HepG2 (cell line): ENCODE measurements around the gene NINL. TPM values are rescaled to one million over a fixed set of nuclear protein-coding genes. Genes with fewer than 3 reads are reported as not detected.
A peak's percentile ranks its signal among the peaks of the same experiment; 100 is the strongest.

Source experiments
- BHLHE40 ChIP-seq: IDR thresholded peaks from 2 replicates; pipeline ENCODE4 v1.6.1; 2011; ENCODE audit warnings: low read length, improper control_type of control experiment
- CREM ChIP-seq, 2 experiments: sonication (generic) in 1 of 2; formaldehyde crosslinking in 1 of 2; IDR thresholded peaks; 2 replicates each; pipeline versions ENCODE4 v1.4.0 to v1.6.1; 2016 to 2020; ENCODE audit warnings: antibody characterized with exemption in 1 of 2, mild to moderate bottlenecking in 1 of 2, missing genetic modification reagents in 1 of 2
- DBP ChIP-seq: sonication (generic); formaldehyde crosslinking; IDR thresholded peaks from 2 replicates; pipeline ENCODE4 v1.4.0; 2020; ENCODE audit warnings: missing genetic modification reagents; ENCODE audit errors: not compliant biosample characterization
- EP300 ChIP-seq, 3 experiments: sonication (generic) in 1 of 3; formaldehyde crosslinking in 1 of 3; IDR thresholded peaks; 2 replicates each; pipeline versions ENCODE4 v1.5.1 to v1.6.1; 2011 to 2020; ENCODE audit warnings: low read depth in 2 of 3, low read length in 2 of 3, borderline replicate concordance in 1 of 3, improper control_type of control experiment in 1 of 3, mild to moderate bottlenecking in 1 of 3, missing genetic modification reagents in 1 of 3, moderate library complexity in 1 of 3
- FOXA3 ChIP-seq: IDR thresholded peaks from 2 replicates; pipeline ENCODE4 v1.6.1; 2016; ENCODE audit warnings: missing genetic modification reagents, missing compliant biosample characterization
- GLMP ChIP-seq: sonication (generic); formaldehyde crosslinking; IDR thresholded peaks from 2 replicates; pipeline ENCODE4 v1.9.0; 2021; ENCODE audit warnings: missing genetic modification reagents, mild to moderate bottlenecking, borderline replicate concordance
- GRHL1 ChIP-seq: sonication (generic); formaldehyde crosslinking; conservative IDR thresholded peaks from 2 replicates; pipeline ENCODE4 v1.8.0; 2022; ENCODE audit warnings: missing genetic modification reagents
- HNRNPH1 ChIP-seq: fragments of 200-400 bp; formaldehyde crosslinking; optimal IDR thresholded peaks from 2 replicates; pipeline ENCODE3; 2017; ENCODE audit warnings: mild to moderate bottlenecking, low read depth, low read length
- HNRNPL ChIP-seq: fragments of 200-400 bp; formaldehyde crosslinking; IDR thresholded peaks from 2 replicates; pipeline ENCODE4 v1.6.1; 2017; ENCODE audit warnings: mild to moderate bottlenecking, low read depth, low read length
- MED13 ChIP-seq: sonication (generic); formaldehyde crosslinking; IDR thresholded peaks from 2 replicates; pipeline ENCODE4 v1.5.0; 2020; ENCODE audit warnings: missing genetic modification reagents
- MLX ChIP-seq: IDR thresholded peaks from 2 replicates; pipeline ENCODE4 v1.6.1; 2016
- NFKB2 ChIP-seq: sonication (generic); formaldehyde crosslinking; IDR thresholded peaks from 2 replicates; pipeline ENCODE4 v1.4.0; 2020; ENCODE audit warnings: missing genetic modification reagents, borderline replicate concordance
- PHB2 ChIP-seq: fragments of 450-650 bp; IDR thresholded peaks from 2 replicates; pipeline ENCODE4 v1.6.1; 2018; ENCODE audit not compliant: partially characterized antibody
- SP140L ChIP-seq: sonication (generic); formaldehyde crosslinking; IDR thresholded peaks from 2 replicates; pipeline ENCODE4 v1.4.0; 2020; ENCODE audit warnings: missing genetic modification reagents, borderline replicate concordance
- TARDBP ChIP-seq: sonication (generic); formaldehyde crosslinking; IDR thresholded peaks from 2 replicates; pipeline ENCODE4 v1.8.0; 2022; ENCODE audit warnings: mild to moderate bottlenecking, missing genetic modification reagents
- TBP ChIP-seq: sonication (generic); formaldehyde crosslinking; IDR thresholded peaks from 2 replicates; pipeline ENCODE4 v1.5.0; 2020; ENCODE audit warnings: missing genetic modification reagents
- TEAD3 ChIP-seq: optimal IDR thresholded peaks from 2 replicates; pipeline ENCODE3; 2016; ENCODE audit warnings: borderline replicate concordance
- ZBTB38 ChIP-seq: sonication (generic); formaldehyde crosslinking; IDR thresholded peaks from 2 replicates; pipeline ENCODE4 v1.5.1; 2020; ENCODE audit warnings: mild to moderate bottlenecking, missing genetic modification reagents
- ZNF335 ChIP-seq: sonication (generic); formaldehyde crosslinking; IDR thresholded peaks from 2 replicates; pipeline ENCODE4 v1.4.0; 2020; ENCODE audit warnings: missing genetic modification reagents
- ZNF709 ChIP-seq: sonication (generic); formaldehyde crosslinking; IDR thresholded peaks from 2 replicates; pipeline ENCODE4 v1.5.0; 2020; ENCODE audit warnings: mild to moderate bottlenecking, missing genetic modification reagents
- ZNF816 ChIP-seq: sonication (generic); formaldehyde crosslinking; IDR thresholded peaks from 2 replicates; pipeline ENCODE4 v1.8.0; 2022; ENCODE audit warnings: missing genetic modification reagents, mild to moderate bottlenecking, borderline replicate concordance
- polyA plus RNA-seq, 8 experiments: library from polyadenylated mRNA; depleted of rRNA in 3 of 8; stranded (reverse) in 7 of 8; unstranded in 1 of 8; fragments of >200 nt; fragmentation: Illumina TruSeq in 4 of 8; extraction: Trizol in 4 of 8; gene quantifications; 2 replicates each; pipeline versions ENCODE4 v1.2.1 to v1.2.3, GENCODE V29; 2011 to 2016; ENCODE audit warnings: low read depth in 4 of 8, missing spikeins in 1 of 8, mixed read lengths in 1 of 8; ENCODE audit not compliant: insufficient read depth in 1 of 8
- total RNA-seq, 5 experiments: library from RNA; depleted of rRNA; stranded (reverse); fragments of >200 nt; fragmentation: Illumina TruSeq; extraction: Trizol; gene quantifications; 2 replicates each; pipeline ENCODE4 v1.2.3, GENCODE V29; 2016; ENCODE audit warnings: low read depth in 1 of 5

NINL gene
- total and polyA plus RNA-seq, 2 of the 13 experiments (the other 11 are each of a cell fraction or from before 2014, with no cell fraction given), result 32.3 to 34.3 TPM

GRCh38 chr20:25623225-25623735, 37.9 kb upstream of the NINL start (continued):
- no peak; a peak in 1 of 4 replicates for TF ChIP-seq EP300 (IDR thresholded peaks at IDR 0.05; ENCODE audit: low read depth in 2 of 2, low read length in 2 of 2)
- no peak for TF ChIP-seq EP300 (CRISPR knock-in tag; IDR thresholded peaks at IDR 0.05; ENCODE audit: borderline replicate concordance)
- TF ChIP-seq DBP, result no peak
- no peak; the same call in 1 of the 2 replicates for TF ChIP-seq TARDBP (CRISPR knock-in tag)
- TF ChIP-seq HNRNPH1, result no peak
- no peak for TF ChIP-seq TBP
- no peak for TF ChIP-seq PHB2
- TF ChIP-seq ZNF709, result no peak
- TF ChIP-seq HNRNPL, result peak; percentile 41; the same call in 1 of the 2 replicates
- TF ChIP-seq SP140L (CRISPR knock-in tag), result no peak
- TF ChIP-seq ZNF335, result no peak
- TF ChIP-seq FOXA3 (CRISPR knock-in tag), result no peak
- TF ChIP-seq ZBTB38 (CRISPR knock-in tag), result no peak; the same call in 1 of the 2 replicates
- TF ChIP-seq CREM (IDR thresholded peaks at IDR 0.05), result no peak
- no peak for TF ChIP-seq CREM (CRISPR knock-in tag; IDR thresholded peaks at IDR 0.05)
- no peak; the same call in 1 of the 2 replicates for TF ChIP-seq MED13 (CRISPR knock-in tag)
- no peak for TF ChIP-seq GLMP (CRISPR knock-in tag)
- no peak for TF ChIP-seq GRHL1
- no peak for TF ChIP-seq MLX (CRISPR knock-in tag)
- no peak for TF ChIP-seq ZNF816 (CRISPR knock-in tag)
- TF ChIP-seq TEAD3 (CRISPR knock-in tag), result no peak
- TF ChIP-seq BHLHE40, result peak; percentile 88
- no peak for TF ChIP-seq NFKB2 (CRISPR knock-in tag)
